CD14-positive monocyte (primary cell): ENCODE measurements around the gene GNPTG. TPM values are rescaled to one million over a fixed set of nuclear protein-coding genes. Genes with fewer than 3 reads are reported as not detected.

ENCODE experiments used
- DNase-seq, 3 donors: peaks; one replicate each; pipeline ENCODE4 v3.0.0-alpha.2; 2011 to 2022
- H2AFZ ChIP-seq: 2 replicates; pipeline ENCODE4 v1.6.0; 2012; ENCODE audit warnings: mild to moderate bottlenecking, low read depth, low read length, inconsistent platforms; ENCODE audit not compliant: insufficient read depth, poor library complexity, severe bottlenecking
- H3K27ac ChIP-seq, 2 donors: 1 replicate in 1 of 2; 2 replicates in 1 of 2; pipeline ENCODE4 v1.5.1; 2012 to 2013; ENCODE audit warnings: low read length in 2 of 2, control low read depth in 1 of 2, inconsistent platforms in 1 of 2, low read depth in 1 of 2, mild to moderate bottlenecking in 1 of 2
- H3K27me3 ChIP-seq, 2 donors: one replicate each; pipeline versions ENCODE4 v1.6.0 to v1.6.1; 2011 to 2013; ENCODE audit warnings: low read length in 2 of 2; ENCODE audit not compliant: control insufficient read depth in 2 of 2, insufficient read depth in 2 of 2
- H3K36me3 ChIP-seq, 2 donors: replicated peaks in 1 of 2; 1 replicate in 1 of 2; 2 replicates in 1 of 2; pipeline versions ENCODE4 v1.5.1 to v1.6.1; 2012 to 2013; ENCODE audit warnings: low read length in 2 of 2, control low read depth in 1 of 2, inconsistent platforms in 1 of 2, mild to moderate bottlenecking in 1 of 2; ENCODE audit not compliant: insufficient read depth in 2 of 2, control insufficient read depth in 1 of 2
- H3K4me1 ChIP-seq, 2 donors: 1 replicate in 1 of 2; 2 replicates in 1 of 2; pipeline versions ENCODE4 v1.5.1 to v1.6.1; 2012 to 2013; ENCODE audit warnings: low read length in 2 of 2, control low read depth in 1 of 2, inconsistent platforms in 1 of 2, mild to moderate bottlenecking in 1 of 2, moderate library complexity in 1 of 2; ENCODE audit not compliant: insufficient read depth in 2 of 2, control insufficient read depth in 1 of 2
- H3K4me2 ChIP-seq: replicated peaks from 2 replicates; pipeline ENCODE3; 2012; ENCODE audit warnings: low read length, moderate library complexity, mild to moderate bottlenecking; ENCODE audit not compliant: poor library complexity, severe bottlenecking; ENCODE audit errors: extremely low read depth
- H3K4me3 ChIP-seq, 3 experiments: fragments of 200-600 bp in 1 of 3; sonication (generic) in 1 of 3; replicated peaks in 1 of 3; 1 replicate in 2 of 3; 2 replicates in 1 of 3; pipeline ENCODE4 v1.5.1; 2011 to 2013; ENCODE audit warnings: low read length in 3 of 3, mild to moderate bottlenecking in 3 of 3, control low read depth in 2 of 3, low read depth in 2 of 3, inconsistent platforms in 1 of 3, moderate library complexity in 1 of 3
- H3K79me2 ChIP-seq: 2 replicates; pipeline ENCODE4 v1.6.0; 2012; ENCODE audit warnings: mild to moderate bottlenecking, control low read depth, inconsistent platforms, low read length, moderate library complexity; ENCODE audit not compliant: insufficient read depth
- H3K9ac ChIP-seq: 2 replicates; pipeline ENCODE4 v1.6.0; 2017; ENCODE audit warnings: low read length, mild to moderate bottlenecking; ENCODE audit not compliant: insufficient read depth, poor library complexity, severe bottlenecking
- H3K9me3 ChIP-seq, 2 donors: replicated peaks in 1 of 2; 1 replicate in 1 of 2; 2 replicates in 1 of 2; pipeline versions ENCODE4 v1.5.1 to v1.6.1; 2012 to 2013; ENCODE audit warnings: low read length in 2 of 2, control low read depth in 1 of 2; ENCODE audit not compliant: control insufficient read depth in 1 of 2, insufficient read depth in 1 of 2
- H4K20me1 ChIP-seq: 2 replicates; pipeline ENCODE4 v1.6.0; 2012; ENCODE audit warnings: mild to moderate bottlenecking, low read length, control low read depth, moderate library complexity; ENCODE audit not compliant: insufficient read depth
- H3K27ac Mint-ChIP-seq, 7 donors: one replicate each; pipeline ENCODE4 v1.8.0; 2020; ENCODE audit warnings: mild to moderate bottlenecking in 7 of 7, mixed read lengths in 7 of 7, moderate library complexity in 6 of 7, inconsistent platforms in 2 of 7
- H3K27me3 Mint-ChIP-seq, 3 donors: one replicate each; pipeline ENCODE4 v1.8.0; 2021 to 2022; ENCODE audit warnings: low read depth in 3 of 3, mild to moderate bottlenecking in 3 of 3, mixed read lengths in 3 of 3, moderate library complexity in 3 of 3, inconsistent platforms in 1 of 3
- H3K36me3 Mint-ChIP-seq, 2 donors: one replicate each; pipeline ENCODE4 v1.8.0; 2020; ENCODE audit warnings: mixed read lengths in 2 of 2, inconsistent platforms in 1 of 2, mild to moderate bottlenecking in 1 of 2
- H3K4me1 Mint-ChIP-seq: one replicate; pipeline ENCODE4 v1.8.0; 2020; ENCODE audit warnings: mild to moderate bottlenecking, mixed read lengths
- H3K4me3 Mint-ChIP-seq, 2 donors: one replicate each; pipeline ENCODE4 v1.8.0; 2020; ENCODE audit warnings: mild to moderate bottlenecking in 2 of 2, mixed read lengths in 2 of 2, moderate library complexity in 1 of 2
- H3K9me3 Mint-ChIP-seq, 7 donors: one replicate each; pipeline ENCODE4 v1.8.0; 2020 to 2022; ENCODE audit warnings: mixed read lengths in 7 of 7, mild to moderate bottlenecking in 6 of 7, moderate library complexity in 6 of 7, inconsistent platforms in 2 of 7
- WGBS: methylation state at CpG from one replicate; pipeline ENCODE4 v1.1.5; 2013; ENCODE audit warnings: missing lambda C conversion rate; ENCODE audit not compliant: insufficient coverage; 5-methylcytosine and 5-hydroxymethylcytosine counted together
- intact Hi-C, 2 donors: fragments of 100-400 bp; cut with micrococcal nuclease; formaldehyde crosslinking; loops; one replicate each; pipeline versions ENCODE4 v1.15.0 to v1.15.1; 2023
- polyA plus RNA-seq, 3 donors: library from polyadenylated mRNA; depleted of rRNA in 1 of 3; unstranded in 2 of 3; stranded (reverse) in 1 of 3; fragments of 300-500 nt in 2 of 3; fragments of >200 nt in 1 of 3; fragmentation: Illumina TruSeq in 2 of 3; gene quantifications; 1 replicate in 2 of 3; 2 replicates in 1 of 3; pipeline ENCODE4 v1.2.3, GENCODE V29; 2012 to 2021
- TF ChIP-seq, protein P1 (sequence below): fragments of 200-600 bp; IDR thresholded peaks from one replicate; pipeline ENCODE4 v1.8.0; 2022; ENCODE audit warnings: antibody characterized with exemption, mild to moderate bottlenecking

The GNPTG gene
- polyA plus RNA-seq, 3 donors, result 74.7 to 130 (median 82.5) TPM

DNA sequence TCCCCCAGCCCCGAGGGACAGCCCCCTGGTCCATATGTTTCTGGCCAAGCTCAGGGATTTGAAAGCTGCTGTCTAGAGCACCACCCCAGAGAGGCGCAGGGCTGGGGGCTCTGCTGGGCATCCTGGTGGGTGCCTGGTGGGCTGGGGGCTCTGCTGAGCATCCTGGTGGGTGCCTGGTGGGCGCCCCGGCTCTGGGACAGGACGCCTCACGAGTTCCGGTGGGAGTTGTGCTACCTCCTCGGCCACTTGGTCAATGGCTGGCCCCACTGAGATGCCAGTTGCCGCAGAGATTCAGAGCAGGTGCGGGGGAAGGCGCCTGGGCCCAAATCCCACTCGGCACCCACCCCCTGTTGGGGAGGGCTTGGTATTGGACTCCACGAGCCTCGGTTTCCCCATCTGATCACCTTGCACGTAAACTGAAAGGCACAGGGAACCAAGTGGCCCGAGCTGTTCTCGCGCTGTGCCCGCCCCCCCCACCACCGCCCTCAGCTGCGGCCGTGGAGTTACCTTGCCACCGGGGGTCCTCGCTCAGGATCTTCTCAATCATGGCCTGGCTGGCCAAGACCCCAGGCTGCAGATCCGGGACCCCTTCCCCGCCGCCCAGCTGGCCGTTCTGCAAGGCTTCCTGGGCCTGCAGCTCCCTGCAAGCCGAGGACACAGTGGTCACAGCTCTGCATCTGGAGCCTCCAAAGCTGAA, 49.5 kb downstream of the GNPTG start:
- no peaks in the 10 kb centered on the region for H3K9me3 ChIP-seq
- no peaks in the 10 kb centered on the region for H3K4me1 Mint-ChIP-seq
- TF ChIP-seq, protein P1, sequence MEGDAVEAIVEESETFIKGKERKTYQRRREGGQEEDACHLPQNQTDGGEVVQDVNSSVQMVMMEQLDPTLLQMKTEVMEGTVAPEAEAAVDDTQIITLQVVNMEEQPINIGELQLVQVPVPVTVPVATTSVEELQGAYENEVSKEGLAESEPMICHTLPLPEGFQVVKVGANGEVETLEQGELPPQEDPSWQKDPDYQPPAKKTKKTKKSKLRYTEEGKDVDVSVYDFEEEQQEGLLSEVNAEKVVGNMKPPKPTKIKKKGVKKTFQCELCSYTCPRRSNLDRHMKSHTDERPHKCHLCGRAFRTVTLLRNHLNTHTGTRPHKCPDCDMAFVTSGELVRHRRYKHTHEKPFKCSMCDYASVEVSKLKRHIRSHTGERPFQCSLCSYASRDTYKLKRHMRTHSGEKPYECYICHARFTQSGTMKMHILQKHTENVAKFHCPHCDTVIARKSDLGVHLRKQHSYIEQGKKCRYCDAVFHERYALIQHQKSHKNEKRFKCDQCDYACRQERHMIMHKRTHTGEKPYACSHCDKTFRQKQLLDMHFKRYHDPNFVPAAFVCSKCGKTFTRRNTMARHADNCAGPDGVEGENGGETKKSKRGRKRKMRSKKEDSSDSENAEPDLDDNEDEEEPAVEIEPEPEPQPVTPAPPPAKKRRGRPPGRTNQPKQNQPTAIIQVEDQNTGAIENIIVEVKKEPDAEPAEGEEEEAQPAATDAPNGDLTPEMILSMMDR, result no peak

DNA sequence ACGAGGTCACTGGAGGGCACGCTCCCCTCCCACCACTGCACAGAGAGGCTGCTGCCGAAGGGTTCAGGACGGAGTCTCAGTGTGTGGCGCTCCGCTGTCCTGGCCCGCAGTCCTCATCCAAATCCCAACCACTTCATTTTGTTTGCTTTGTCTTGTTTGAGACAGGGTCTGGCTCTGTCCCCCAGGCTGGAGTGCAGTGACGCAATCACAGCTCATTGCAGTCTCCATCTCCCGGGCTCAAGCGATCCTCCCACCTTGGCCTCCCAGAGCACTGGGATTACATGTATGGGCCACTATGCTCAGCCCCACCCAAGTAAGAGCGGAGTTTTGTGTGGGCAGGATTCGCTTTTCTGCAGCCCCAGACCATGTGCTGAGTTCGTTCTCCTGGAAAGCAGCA, 50.0 kb downstream of the GNPTG start:
- Histone ChIP-seq H3K27me3 (no peaks in the 10 kb centered on the region), H4K20me1 (peaks cover 75% of the 10 kb centered on the region), H3K36me3 (peaks cover 65 to 87% of the 10 kb centered on the region in 2 donors), H3K9me3 (no peaks in the 10 kb centered on the region), H3K79me2 (peaks cover 23% of the 10 kb centered on the region), H3K4me2 (no peak overlapping the region), H3K27ac (no peak overlapping the region), H3K9ac (no peak overlapping the region), H3K4me1 (no peaks in the 10 kb centered on the region), H3K4me3 (no peak overlapping the region), H2AFZ (no peak overlapping the region)
- no peaks in the 10 kb centered on the region for H3K9me3 Mint-ChIP-seq
- no peak overlapping the region for H3K4me3 Mint-ChIP-seq
- H3K27ac Mint-ChIP-seq, result no peak overlapping the region
- no peaks in the 10 kb centered on the region for H3K4me1 Mint-ChIP-seq
- TF ChIP-seq, protein P1, result no peak
- 96% methylated on average over 13 of the region's 13 CpGs for WGBS
- peaks cover 0 to 3% (median 0%) of the 10 kb centered on the region in 3 donors for H3K27me3 Mint-ChIP-seq
- intact Hi-C loops, result no loop called here
- no peak for DNase-seq
- peaks cover 59 to 88% of the 10 kb centered on the region in 2 donors for H3K36me3 Mint-ChIP-seq

More for the DNA sequence above, 49.5 kb downstream of the GNPTG start:
- 95% methylated on average over 27 of the region's 29 CpGs for WGBS
- Mint-ChIP-seq H3K4me3 (no peak overlapping the region), H3K27me3 (peaks cover 0 to 3% (median 0%) of the 10 kb centered on the region in 3 donors), H3K36me3 (peaks cover 64 to 89% of the 10 kb centered on the region in 2 donors), H3K9me3 (no peaks in the 10 kb centered on the region), H3K27ac (no peak overlapping the region)
- DNase-seq, result no peak
- peaks cover 68 to 87% of the 10 kb centered on the region in 2 donors for H3K36me3 ChIP-seq
- H3K79me2 ChIP-seq, result peaks cover 23% of the 10 kb centered on the region
- H4K20me1 ChIP-seq, result peaks cover 70% of the 10 kb centered on the region
- no peak overlapping the region for H3K27ac ChIP-seq
- H3K4me2 ChIP-seq, result no peak overlapping the region
- H3K9ac ChIP-seq, result no peak overlapping the region
- no peaks in the 10 kb centered on the region for H3K4me1 ChIP-seq
- H3K27me3 ChIP-seq, result no peaks in the 10 kb centered on the region
- H3K4me3 ChIP-seq, result no peak overlapping the region
- H2AFZ ChIP-seq, result no peak overlapping the region
- intact Hi-C loops, result no loop called here
